Small intestine (tissue), 4 donors: Measurements from ENCODE around the gene ARPC2. TPM values are rescaled to one million over a fixed set of nuclear protein-coding genes. Genes with fewer than 3 reads are reported as not detected.

Source experiments
- polyA plus RNA-seq, 4 donors: library from polyadenylated mRNA; stranded (reverse) in 3 of 4; unstranded in 1 of 4; fragments of 200-250 nt in 3 of 4; fragments of 120-200 nt in 1 of 4; gene quantifications; one replicate each; pipeline versions ENCODE4 v1.2.1 to v1.2.3, GENCODE V29; 2013
- donor health status: healthy with polysubstance abuse.
- donor health status: Bipolar disorder and iron deficiency.
- donor health status: healthy.

Gene ARPC2
- polyA plus RNA-seq, 4 donors: 242 to 300 (median 270) TPM

Other genes starting within 250 kb of the ARPC2 start
- 10 to 100 TPM in 2 of 4 donors, 1 to 10 TPM in 2; 1.3 to 52.1 (median 9.8) TPM for gene TNS1, start 214.2 kb upstream of the ARPC2 start, polyA plus RNA-seq
- under 1 TPM in 3 of 4 donors, not detected in 1; 0.22 to 0.25 (median 0.24) TPM for gene RUFY4, start 147.9 kb upstream of the ARPC2 start, polyA plus RNA-seq
- under 1 TPM in 3 of 4 donors, not detected in 1; 0.04 to 0.45 (median 0.07) TPM for gene CXCR2, start 91.2 kb upstream of the ARPC2 start, polyA plus RNA-seq
- under 1 TPM in 2 of 4 donors, not detected in 2; 0.03 to 0.22 TPM for gene CXCR1, start 50.2 kb upstream of the ARPC2 start, polyA plus RNA-seq
- 1 to 10 TPM; 1.3 to 3.9 (median 1.6) TPM for gene GPBAR1, start 43.8 kb downstream of the ARPC2 start, polyA plus RNA-seq
- gene AAMP, start 52.9 kb downstream of the ARPC2 start, polyA plus RNA-seq: 100 to 1,000 TPM; 101 to 134 (median 118) TPM
- 100 to 1,000 TPM in 2 of 4 donors, 10 to 100 TPM in 2; 88.4 to 137 (median 104) TPM for gene PNKD, start 53.3 kb downstream of the ARPC2 start, polyA plus RNA-seq
- 100 to 1,000 TPM; 112 to 328 (median 155) TPM for gene TMBIM1, start 75.3 kb downstream of the ARPC2 start, polyA plus RNA-seq
- gene CATIP, start 139.7 kb downstream of the ARPC2 start, polyA plus RNA-seq: under 1 TPM in 2 of 4 donors, not detected in 2; 0.09 to 0.18 TPM
- gene SLC11A1, start 165.1 kb downstream of the ARPC2 start, polyA plus RNA-seq: 1 to 10 TPM in 2 of 4 donors, under 1 TPM in 2; 0.54 to 8.4 (median 2.0) TPM
- gene CTDSP1, start 182.7 kb downstream of the ARPC2 start, polyA plus RNA-seq: 100 to 1,000 TPM in 3 of 4 donors, 10 to 100 TPM in 1; 94.3 to 181 (median 127) TPM
- gene VIL1, start 201.9 kb downstream of the ARPC2 start, polyA plus RNA-seq: 100 to 1,000 TPM; 247 to 678 (median 313) TPM